ENCODE results near the gene AP3B1. TPM values are rescaled to one million over a fixed set of nuclear protein-coding genes. Genes with fewer than 3 reads are reported as not detected.
"Not testable (repeated sequence)": the region's sequence is repeated elsewhere in the genome, so short reads cannot be mapped to it uniquely, and the experiment has no call there.

The AP3B1 gene
- total RNA-seq, 1 donor from 2014 or later, result 41.2 TPM

DNA sequence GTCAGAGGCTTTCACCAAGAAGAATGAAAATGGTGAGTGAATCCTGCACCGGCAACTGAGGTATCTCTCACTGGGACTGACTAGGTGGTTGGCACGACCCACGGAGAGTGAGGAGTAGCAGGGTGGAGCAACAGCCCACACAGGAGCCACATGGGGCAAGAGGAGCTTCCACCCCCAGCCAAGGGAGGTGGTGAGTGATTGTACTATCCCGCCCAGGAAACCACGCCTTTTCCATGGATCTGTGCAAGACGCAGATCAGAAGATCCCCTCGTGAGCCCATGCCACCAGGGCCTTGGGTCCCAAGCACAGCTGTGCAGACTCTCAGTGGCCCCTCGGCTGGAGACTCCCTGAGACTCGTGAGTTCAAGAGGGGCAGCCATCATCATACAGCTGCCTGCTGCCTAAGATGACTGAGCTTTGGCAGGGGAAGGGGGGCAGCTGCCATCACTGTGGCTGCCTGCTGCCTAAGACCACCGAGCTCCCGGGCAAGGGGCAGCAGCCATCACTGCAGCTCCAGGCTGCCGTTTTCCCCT is 229.5 kb downstream of the AP3B1 start:
- DNase-seq, result no peak

- no peak for DNase-seq
Measured at GRCh38 chr5:78063495-78063894, 231.0 kb downstream of the AP3B1 start.

- no peak for DNase-seq
Measured at GRCh38 chr5:78062645-78063044, 231.9 kb downstream of the AP3B1 start.

DNA sequence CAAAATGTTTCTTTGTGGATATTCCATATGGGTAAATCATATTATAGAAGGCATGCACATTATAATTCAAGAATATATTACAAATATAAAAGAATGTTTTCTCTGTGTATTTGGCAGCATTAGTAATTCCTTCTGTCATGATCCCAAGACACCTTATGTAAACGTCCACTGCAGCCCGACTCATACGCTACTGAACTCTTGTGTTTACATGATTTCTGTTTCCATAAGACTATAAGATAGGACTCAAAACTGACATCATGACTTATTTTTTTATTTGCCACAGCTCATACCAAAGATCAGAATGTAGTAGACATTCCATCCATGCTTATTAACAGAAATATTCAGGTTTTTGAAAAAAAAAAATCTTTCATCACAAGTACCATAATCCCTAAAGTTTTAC is 234.1 kb downstream of the AP3B1 start:
- DNase-seq, result no peak

- no peak for DNase-seq
Measured at GRCh38 chr5:78058625-78059024, 235.9 kb downstream of the AP3B1 start.

GRCh38 chr5:78056901-78057514 is 237.5 kb downstream of the AP3B1 start:
- DNase-seq, result peak; percentile 66

- no peak for DNase-seq
Measured at GRCh38 chr5:78056053-78056452, 238.4 kb downstream of the AP3B1 start.

DNA sequence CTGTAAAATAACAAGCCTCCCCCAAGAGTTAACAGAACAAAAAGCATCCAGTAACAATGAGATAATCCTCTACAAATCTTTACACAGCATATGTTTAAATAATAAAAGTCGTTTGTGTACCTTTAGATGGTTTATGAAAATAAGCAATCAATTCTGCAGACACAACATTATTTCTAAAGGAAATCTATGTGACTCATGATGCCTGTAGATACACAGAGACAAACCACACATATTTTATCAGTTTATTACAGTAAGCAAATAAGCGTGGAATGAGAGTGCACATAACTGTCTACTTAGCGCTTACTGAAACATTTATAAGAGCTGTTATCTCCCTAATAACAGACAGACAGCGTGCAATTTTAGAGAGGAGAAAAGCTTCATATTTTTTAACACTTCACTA is 243.6 kb downstream of the AP3B1 start:
- DNase-seq, result peak; percentile 32

DNA sequence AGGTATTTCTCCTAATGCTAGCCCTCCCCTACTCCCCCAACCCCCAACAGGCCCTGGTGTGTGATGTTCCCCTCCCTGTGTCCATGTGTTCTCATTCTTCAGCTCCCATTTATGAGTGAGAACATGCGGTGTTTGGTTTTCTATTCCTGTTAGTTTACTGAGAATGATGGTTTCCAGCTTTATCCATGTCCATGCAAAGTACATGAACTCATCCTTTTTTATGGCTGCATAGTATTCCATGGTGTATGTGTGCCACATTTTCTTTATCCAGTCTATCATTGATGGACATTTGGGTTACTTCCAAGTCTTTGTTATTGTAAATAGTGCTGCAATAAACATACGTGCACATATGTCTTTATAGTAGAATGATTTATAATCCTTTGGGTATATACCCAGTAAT is 247.7 kb downstream of the AP3B1 start:
- DNase-seq, result not testable (repeated sequence)

GRCh38 chr5:78046006-78046405 is 248.5 kb downstream of the AP3B1 start:
- no peak for DNase-seq

- no peak for DNase-seq
Measured at GRCh38 chr5:78041805-78042204, 252.7 kb downstream of the AP3B1 start.

DNA sequence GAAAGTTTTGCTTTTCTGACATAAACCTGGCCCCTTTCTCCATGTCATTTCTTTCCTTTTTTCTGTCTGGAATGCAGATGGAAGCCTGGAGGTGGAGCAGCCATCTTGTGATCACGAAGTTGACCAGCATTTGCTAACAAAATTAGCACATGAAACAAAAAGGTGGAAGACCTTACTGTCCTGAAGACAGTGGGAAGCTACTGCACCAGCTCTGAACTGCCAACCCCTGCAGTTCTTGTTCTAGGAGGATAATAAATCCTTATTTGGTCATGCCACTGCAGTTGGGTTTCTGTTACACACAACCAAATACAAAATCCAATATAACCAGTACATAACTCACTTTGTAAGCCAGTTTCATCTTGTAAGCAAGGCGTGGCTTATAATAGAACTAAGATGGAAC is 269.0 kb downstream of the AP3B1 start:
- no peak for DNase-seq

GRCh38 chr5:78019744-78020143 is 274.8 kb downstream of the AP3B1 start:
- DNase-seq, result no peak

DNA sequence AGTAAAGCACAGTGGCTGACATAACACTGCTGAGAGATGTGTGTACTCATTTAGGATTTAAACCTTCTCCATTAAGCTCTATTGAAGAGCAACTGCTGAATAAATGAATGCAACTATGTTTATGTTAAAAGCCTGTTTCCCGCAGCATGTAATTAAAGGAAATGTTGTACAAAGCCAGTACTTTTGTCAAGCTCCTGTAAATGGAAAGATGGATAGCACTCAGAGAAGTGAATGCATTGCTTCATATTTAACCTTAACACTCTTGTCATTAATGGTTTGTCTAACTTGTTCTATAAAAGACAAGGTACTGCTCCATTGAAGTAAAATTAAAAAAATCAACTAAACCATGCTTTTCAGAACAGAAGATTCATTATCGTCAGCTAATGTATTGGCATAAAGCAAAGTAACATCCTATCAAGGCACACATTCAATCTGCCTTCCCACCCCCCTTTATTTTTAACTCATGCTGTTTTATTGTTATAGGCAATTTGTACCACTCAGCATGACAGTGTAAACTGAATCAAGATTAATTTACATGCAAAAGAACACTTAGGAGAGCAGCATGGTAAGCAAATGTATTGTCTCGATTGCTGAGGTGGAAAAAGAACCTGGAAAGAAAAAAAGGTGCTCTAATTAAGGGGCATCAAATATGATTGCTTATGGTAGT is 277.5 kb downstream of the AP3B1 start:
- DNase-seq, result no peak

GRCh38 chr5:78009937-78010527 is 284.5 kb downstream of the AP3B1 start:
- DNase-seq, result no peak

DNA sequence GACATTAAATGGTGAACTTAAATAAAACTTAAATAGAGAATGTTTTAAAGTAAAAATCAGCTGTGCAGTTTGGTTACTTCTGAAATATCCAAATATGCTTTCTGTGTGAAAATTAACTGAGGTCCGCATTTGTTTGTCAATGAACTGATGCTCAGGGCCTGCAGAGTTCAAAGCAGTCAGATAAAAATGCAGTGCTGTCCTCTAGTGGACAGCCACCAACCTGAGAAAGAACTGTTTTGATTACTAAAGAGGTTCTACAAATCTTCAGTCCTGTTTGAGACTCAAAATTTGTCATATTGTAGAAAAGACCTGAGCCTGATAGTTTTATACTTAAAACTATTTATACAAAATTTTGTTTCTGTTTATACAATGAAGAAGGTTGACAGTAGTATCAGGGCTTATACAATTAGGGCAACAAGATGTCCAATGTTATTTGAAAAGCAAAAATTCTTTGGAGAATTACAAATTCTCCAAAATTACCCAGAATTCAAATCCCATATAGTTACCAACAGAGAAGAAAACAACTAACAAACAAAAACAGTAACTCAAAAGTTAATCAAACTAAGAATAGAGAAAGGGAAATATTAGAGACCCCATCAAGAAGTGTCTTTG is 286.0 kb downstream of the AP3B1 start:
- DNase-seq, result peak; percentile 70

- no peak for DNase-seq
Measured at GRCh38 chr5:78007233-78007632, 287.3 kb downstream of the AP3B1 start.

GRCh38 chr5:78006449-78006848 is 288.0 kb downstream of the AP3B1 start:
- DNase-seq, result no peak

- peak; percentile 5 for DNase-seq
Measured at GRCh38 chr5:78005021-78005785, 289.3 kb downstream of the AP3B1 start.

DNA sequence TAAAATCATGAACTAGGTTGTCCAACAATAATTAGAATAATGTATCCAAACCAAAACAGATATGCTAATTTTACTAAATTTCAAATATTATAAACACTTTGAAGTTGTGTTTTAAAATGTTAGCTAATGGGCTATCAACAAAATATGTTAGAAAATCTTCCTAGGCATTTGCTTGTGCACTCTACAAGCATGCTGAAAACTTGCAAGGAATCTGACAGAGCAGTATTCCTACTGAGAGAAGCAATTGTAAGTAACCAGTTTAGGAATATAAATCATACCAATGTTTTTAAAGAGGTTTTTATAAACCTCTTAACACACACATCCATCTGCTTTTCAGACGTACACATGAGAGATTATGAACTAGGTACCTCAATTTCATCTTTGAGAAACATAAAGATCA is 289.9 kb downstream of the AP3B1 start:
- no peak for DNase-seq

DNA sequence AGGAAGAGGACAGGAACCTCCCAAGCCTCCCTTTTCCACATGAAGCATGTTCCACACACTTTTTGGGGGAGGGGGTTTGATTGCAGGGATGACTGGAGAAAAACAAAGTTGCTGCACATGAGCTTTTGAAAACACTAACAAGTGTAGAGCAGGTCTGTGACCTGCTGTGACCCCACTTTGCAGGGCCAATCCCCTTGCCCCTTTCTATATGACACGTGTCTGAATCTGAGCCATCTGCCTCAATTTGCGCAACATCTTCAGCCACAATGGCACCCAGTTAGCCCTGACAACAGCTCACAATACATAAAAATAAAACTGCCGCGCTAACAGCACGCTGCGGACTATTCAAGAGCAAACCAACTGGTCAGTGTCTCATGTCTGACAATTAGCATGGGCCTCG is 290.6 kb downstream of the AP3B1 start:
- no peak for DNase-seq

GRCh38 chr5:78003450-78003849 is 291.0 kb downstream of the AP3B1 start:
- no peak for DNase-seq

GRCh38 chr5:78002690-78003089 is 291.8 kb downstream of the AP3B1 start:
- no peak for DNase-seq
